Loucy (cell line): ENCODE data around the gene TRAF2.

Experiments used
- CTCF ChIP-seq: fragments of 200-600 bp; sonication (generic); conservative IDR thresholded peaks from 2 replicates; pipeline ENCODE4 v1.5.1; 2014; ENCODE audit warnings: mild to moderate bottlenecking, antibody characterized with exemption, low read length
- EZH2phosphoT487 ChIP-seq: fragments of 200-600 bp; IDR thresholded peaks from 2 replicates; pipeline ENCODE4 v1.6.1; 2018; ENCODE audit warnings: antibody characterized with exemption, mild to moderate bottlenecking, moderate library complexity, borderline replicate concordance

DNA sequence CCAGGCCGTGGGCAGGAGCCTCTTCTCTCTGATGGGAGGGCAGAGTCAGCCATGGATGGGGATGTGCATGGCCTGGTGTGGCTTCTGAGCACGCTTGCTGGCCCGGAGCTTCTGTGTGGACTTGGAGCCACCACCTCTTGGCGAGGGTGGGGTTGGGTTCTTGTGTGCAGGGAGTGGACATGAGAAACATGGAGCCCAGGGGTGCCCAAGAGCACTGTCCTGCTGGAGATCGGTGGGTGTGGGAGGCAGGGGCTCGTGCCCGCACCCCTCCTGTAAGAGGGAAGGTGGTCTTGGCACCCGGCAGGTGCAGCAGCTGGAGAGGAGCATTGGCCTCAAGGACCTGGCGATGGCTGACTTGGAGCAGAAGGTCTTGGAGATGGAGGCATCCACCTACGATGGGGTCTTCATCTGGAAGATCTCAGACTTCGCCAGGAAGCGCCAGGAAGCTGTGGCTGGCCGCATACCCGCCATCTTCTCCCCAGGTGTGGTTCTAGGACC lies 34.5 kb downstream of the TRAF2 start:
- TF ChIP-seq CTCF (no peak), EZH2phosphoT487 (no peak)
